Neural cell (in vitro differentiated cells): Measurements from ENCODE around the gene KLF13. TPM values are rescaled to one million over a fixed set of nuclear protein-coding genes. Genes with fewer than 3 reads are reported as not detected.

Experiments
- H2AFZ ChIP-seq: fragments of 200-600, 300-800 bp; sonication (generic), shearing (Covaris generic); 2 replicates; pipeline ENCODE4 v1.6.0; 2014; ENCODE audit warnings: low read depth, mild to moderate bottlenecking, antibody characterized with exemption, low read length, moderate library complexity
- H3F3A ChIP-seq: fragments of 200-600 bp; shearing (Covaris generic); 2 replicates; pipeline ENCODE4 v1.6.1; 2016; ENCODE audit warnings: mild to moderate bottlenecking, moderate library complexity, mixed read lengths, antibody characterized with exemption, low read length; ENCODE audit not compliant: insufficient read depth, poor library complexity, severe bottlenecking
- H3K27ac ChIP-seq: fragments of 200-600, 300-800 bp; sonication (generic), shearing (Covaris generic); 2 replicates; pipeline ENCODE4 v1.5.1; 2014; ENCODE audit warnings: mild to moderate bottlenecking, low read length, moderate library complexity
- H3K27me3 ChIP-seq: fragments of 300-800, 200-600 bp; sonication (generic), shearing (Covaris generic); 2 replicates; pipeline ENCODE4 v1.6.0; 2014; ENCODE audit warnings: mild to moderate bottlenecking, low read depth, low read length, moderate library complexity; ENCODE audit not compliant: insufficient read depth
- H3K36me3 ChIP-seq: fragments of 300-800, 200-600 bp; sonication (generic), shearing (Covaris generic); 2 replicates; pipeline ENCODE4 v1.5.1; 2014; ENCODE audit warnings: mild to moderate bottlenecking, antibody characterized with exemption, low read length, moderate library complexity; ENCODE audit not compliant: insufficient read depth
- H3K4me2 ChIP-seq: fragments of 300-800, 200-600 bp; sonication (generic), shearing (Covaris generic); 2 replicates; pipeline ENCODE4 v1.6.0; 2014; ENCODE audit warnings: mild to moderate bottlenecking, low read length
- H3K4me3 ChIP-seq: fragments of 300-800, 200-600 bp; sonication (generic), shearing (Covaris generic); 2 replicates; pipeline ENCODE4 v1.5.1; 2014; ENCODE audit warnings: mild to moderate bottlenecking, low read length, moderate library complexity
- H3K79me2 ChIP-seq: fragments of 200-600 bp; shearing (Covaris generic); replicated peaks from 2 replicates; pipeline ENCODE4 v1.6.0; 2014; ENCODE audit warnings: mild to moderate bottlenecking, low read length, moderate library complexity; ENCODE audit not compliant: insufficient read depth
- H3K9ac ChIP-seq: fragments of 300-800, 200-600 bp; sonication (generic), shearing (Covaris generic); 2 replicates; pipeline ENCODE4 v1.6.1; 2016; ENCODE audit warnings: mild to moderate bottlenecking, low read length, mixed read lengths
- H3K9me2 ChIP-seq: fragments of 200-600 bp; shearing (Covaris generic); 2 replicates; pipeline ENCODE4 v1.6.1; 2016; ENCODE audit warnings: mild to moderate bottlenecking, low read length, mixed read lengths; ENCODE audit not compliant: insufficient read depth
- H3K9me3 ChIP-seq: fragments of 200-600, 300-800 bp; sonication (generic), shearing (Covaris generic); 2 replicates; pipeline ENCODE4 v1.6.1; 2016; ENCODE audit warnings: mild to moderate bottlenecking, mixed run types, low read length, moderate library complexity, mixed read lengths
- H4K20me1 ChIP-seq: fragments of 200-600 bp; shearing (Covaris generic); 2 replicates; pipeline ENCODE4 v1.6.1; 2016; ENCODE audit warnings: mild to moderate bottlenecking, mixed run types; ENCODE audit not compliant: insufficient read depth
- EP300 ChIP-seq: fragments of 450-650 bp; conservative IDR thresholded peaks from 2 replicates; pipeline ENCODE4 v1.6.1; 2014; ENCODE audit warnings: antibody characterized with exemption, mild to moderate bottlenecking, moderate library complexity; ENCODE audit not compliant: poor library complexity, severe bottlenecking
- EZH2 ChIP-seq: fragments of 200-600, 300-800 bp; shearing (Covaris generic), sonication (generic); IDR thresholded peaks from 2 replicates; pipeline ENCODE4 v1.6.1; 2014; ENCODE audit warnings: antibody characterized with exemption, low read length, borderline replicate concordance, mild to moderate bottlenecking; ENCODE audit not compliant: insufficient read depth, poor library complexity, severe bottlenecking
- MXI1 ChIP-seq: fragments of 450-650 bp; conservative IDR thresholded peaks from 2 replicates; pipeline ENCODE4 v1.6.1; 2014; ENCODE audit warnings: antibody characterized with exemption, mild to moderate bottlenecking; ENCODE audit not compliant: poor library complexity, severe bottlenecking
- POLR2AphosphoS5 ChIP-seq: IDR thresholded peaks from 2 replicates; pipeline ENCODE4 v1.6.1; 2012
- RAD21 ChIP-seq: fragments of 450-650 bp; conservative IDR thresholded peaks from 2 replicates; pipeline ENCODE4 v1.6.1; 2014; ENCODE audit warnings: antibody characterized with exemption, mild to moderate bottlenecking, moderate library complexity
- SMC3 ChIP-seq: fragments of 450-650 bp; conservative IDR thresholded peaks from 2 replicates; pipeline ENCODE4 v1.6.1; 2014; ENCODE audit warnings: antibody characterized with exemption, mild to moderate bottlenecking, moderate library complexity; ENCODE audit not compliant: poor library complexity
- TAF1 ChIP-seq: IDR thresholded peaks from 2 replicates; pipeline ENCODE4 v1.6.1; 2012; ENCODE audit warnings: low read depth
- polyA plus RNA-seq: library from polyadenylated mRNA; depleted of rRNA; stranded (reverse); fragments of >200 nt; gene quantifications from 2 replicates; pipeline ENCODE4 v1.2.3, GENCODE V29; 2014
- TF ChIP-seq, protein P1 (sequence below): IDR thresholded peaks from 2 replicates; pipeline ENCODE4 v1.6.1; 2012; ENCODE audit warnings: borderline replicate concordance
- TF ChIP-seq, protein P2 (sequence below): fragments of 450-650 bp; IDR thresholded peaks from 2 replicates; pipeline ENCODE4 v1.5.1; 2014; ENCODE audit warnings: antibody characterized with exemption, mild to moderate bottlenecking, moderate library complexity; ENCODE audit not compliant: poor library complexity, severe bottlenecking

KLF13 gene
- polyA plus RNA-seq, 1 donor from 2014 or later = 17.0 TPM

DNA sequence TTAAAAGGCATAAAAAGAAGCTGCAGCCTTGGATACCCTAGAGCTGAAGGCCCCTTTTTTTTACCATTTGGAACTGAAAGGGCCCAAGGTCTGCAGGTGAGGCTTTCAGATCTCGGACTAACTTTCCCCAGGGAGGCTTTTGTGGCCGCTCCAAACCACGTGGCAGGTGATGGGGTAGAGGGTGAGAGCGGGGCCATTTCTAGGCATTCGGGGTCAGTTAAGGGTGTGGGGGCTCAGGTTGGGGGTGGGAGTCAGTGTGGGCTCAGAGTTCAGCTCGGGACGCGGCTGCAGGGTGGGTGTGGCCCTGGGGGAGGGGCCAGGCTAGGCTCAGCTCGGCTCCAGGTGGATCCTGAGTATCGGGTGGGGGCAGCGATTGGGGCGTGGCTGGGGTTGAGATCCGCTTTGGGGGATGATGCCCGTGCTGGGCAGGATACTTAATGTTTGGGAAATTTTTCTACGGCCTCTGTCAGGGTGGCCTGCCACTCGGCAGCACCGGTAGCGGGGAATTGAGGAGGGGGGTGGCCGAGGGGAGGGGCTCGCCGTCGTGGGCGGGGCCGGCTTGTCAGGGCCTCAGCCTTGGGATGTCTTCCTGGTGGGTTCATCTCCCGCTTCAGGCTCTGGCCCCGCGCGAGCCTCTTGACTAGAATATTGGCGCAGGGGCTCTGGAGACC is 2.5 kb downstream of the KLF13 start:
- TF ChIP-seq EZH2 (no peak), EP300 (no peak), POLR2AphosphoS5 (no peak), SMC3 (no peak), MXI1 (peak; percentile 36)
- Histone ChIP-seq H3K9me2 (no peaks in the 10 kb centered on the region), H3K36me3 (no peaks in the 10 kb centered on the region), H3F3A (no peaks in the 10 kb centered on the region), H3K4me3 (peak overlapping the region; percentile 86), H4K20me1 (peaks cover 34% of the 10 kb centered on the region), H3K79me2 (peaks cover 61% of the 10 kb centered on the region), H2AFZ (no peak overlapping the region), H3K27ac (peak overlapping the region; percentile 51), H3K9ac (peak overlapping the region; percentile 78), H3K27me3 (no peaks in the 10 kb centered on the region), H3K4me2 (peak overlapping the region; percentile 83), H3K9me3 (no peaks in the 10 kb centered on the region)

DNA sequence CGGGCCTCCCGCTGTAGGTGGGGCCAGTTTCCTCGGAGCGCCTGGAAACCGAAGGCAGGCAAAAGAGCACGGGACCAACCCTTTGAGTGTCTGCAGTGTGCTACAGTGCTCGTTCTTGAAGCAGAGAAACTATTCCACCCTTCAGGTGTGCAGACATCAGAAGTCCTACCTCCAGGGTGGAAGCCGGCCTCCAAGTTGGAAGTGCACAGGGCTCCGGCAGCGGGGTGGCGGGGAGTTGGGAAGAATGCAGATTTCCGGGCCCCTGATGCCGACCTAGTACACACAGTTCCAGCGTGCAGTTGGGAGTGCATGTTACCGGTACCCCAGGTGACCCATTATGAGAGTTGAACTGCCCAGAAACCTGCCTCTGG is 3.0 kb downstream of the KLF13 start:
- peak overlapping the region; percentile 83 for H3K4me2 ChIP-seq
- H3K27ac ChIP-seq = no peak overlapping the region
- TF ChIP-seq, protein P1, sequence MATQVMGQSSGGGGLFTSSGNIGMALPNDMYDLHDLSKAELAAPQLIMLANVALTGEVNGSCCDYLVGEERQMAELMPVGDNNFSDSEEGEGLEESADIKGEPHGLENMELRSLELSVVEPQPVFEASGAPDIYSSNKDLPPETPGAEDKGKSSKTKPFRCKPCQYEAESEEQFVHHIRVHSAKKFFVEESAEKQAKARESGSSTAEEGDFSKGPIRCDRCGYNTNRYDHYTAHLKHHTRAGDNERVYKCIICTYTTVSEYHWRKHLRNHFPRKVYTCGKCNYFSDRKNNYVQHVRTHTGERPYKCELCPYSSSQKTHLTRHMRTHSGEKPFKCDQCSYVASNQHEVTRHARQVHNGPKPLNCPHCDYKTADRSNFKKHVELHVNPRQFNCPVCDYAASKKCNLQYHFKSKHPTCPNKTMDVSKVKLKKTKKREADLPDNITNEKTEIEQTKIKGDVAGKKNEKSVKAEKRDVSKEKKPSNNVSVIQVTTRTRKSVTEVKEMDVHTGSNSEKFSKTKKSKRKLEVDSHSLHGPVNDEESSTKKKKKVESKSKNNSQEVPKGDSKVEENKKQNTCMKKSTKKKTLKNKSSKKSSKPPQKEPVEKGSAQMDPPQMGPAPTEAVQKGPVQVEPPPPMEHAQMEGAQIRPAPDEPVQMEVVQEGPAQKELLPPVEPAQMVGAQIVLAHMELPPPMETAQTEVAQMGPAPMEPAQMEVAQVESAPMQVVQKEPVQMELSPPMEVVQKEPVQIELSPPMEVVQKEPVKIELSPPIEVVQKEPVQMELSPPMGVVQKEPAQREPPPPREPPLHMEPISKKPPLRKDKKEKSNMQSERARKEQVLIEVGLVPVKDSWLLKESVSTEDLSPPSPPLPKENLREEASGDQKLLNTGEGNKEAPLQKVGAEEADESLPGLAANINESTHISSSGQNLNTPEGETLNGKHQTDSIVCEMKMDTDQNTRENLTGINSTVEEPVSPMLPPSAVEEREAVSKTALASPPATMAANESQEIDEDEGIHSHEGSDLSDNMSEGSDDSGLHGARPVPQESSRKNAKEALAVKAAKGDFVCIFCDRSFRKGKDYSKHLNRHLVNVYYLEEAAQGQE = no peak
- no peak for TF ChIP-seq MXI1
- H3K9ac ChIP-seq = peak overlapping the region; percentile 78
- H4K20me1 ChIP-seq = peaks cover 34% of the 10 kb centered on the region
- peak overlapping the region; percentile 86 for H3K4me3 ChIP-seq
- no peaks in the 10 kb centered on the region for H3K9me3 ChIP-seq
- no peaks in the 10 kb centered on the region for H3K36me3 ChIP-seq
- peaks cover 64% of the 10 kb centered on the region for H3K79me2 ChIP-seq
- no peaks in the 10 kb centered on the region for H3K9me2 ChIP-seq
- H2AFZ ChIP-seq = no peak overlapping the region
- no peaks in the 10 kb centered on the region for H3F3A ChIP-seq
- H3K27me3 ChIP-seq = no peaks in the 10 kb centered on the region

DNA sequence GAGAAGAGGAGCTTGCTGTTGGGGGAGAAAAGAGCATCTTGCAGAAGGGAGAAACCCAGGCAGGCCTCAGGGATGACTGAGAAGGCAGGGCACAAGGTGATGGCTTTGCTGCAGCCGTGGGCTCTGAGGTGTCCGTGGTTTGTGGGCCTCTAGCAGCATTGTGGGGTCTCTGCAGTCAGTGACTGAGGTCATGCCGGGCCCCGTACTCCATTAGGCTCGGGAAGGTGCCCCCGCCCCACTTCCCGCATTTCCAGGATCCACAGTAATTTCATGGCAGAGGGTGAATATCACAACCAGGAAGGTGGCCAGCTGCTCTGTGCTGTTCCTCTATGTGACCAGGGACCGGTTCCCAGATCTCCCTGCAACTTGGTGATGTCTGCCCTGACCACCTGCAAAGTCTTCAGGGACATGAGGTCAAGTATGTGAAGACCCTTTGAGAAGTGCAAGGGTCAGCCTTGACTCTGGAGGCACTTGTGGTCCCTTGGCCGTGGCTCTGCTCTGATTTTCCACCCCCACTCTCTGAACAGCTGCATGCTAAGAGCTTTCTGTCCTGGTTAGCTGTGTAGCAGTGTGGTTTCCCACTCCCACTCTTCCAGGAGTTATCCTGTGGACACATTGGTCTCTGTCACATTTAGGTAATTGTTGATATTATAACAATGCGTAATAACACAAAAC is 3.6 kb downstream of the KLF13 start:
- Histone ChIP-seq H3K27me3 (no peaks in the 10 kb centered on the region), H3K4me3 (peak overlapping the region; percentile 86), H3K36me3 (no peaks in the 10 kb centered on the region), H3F3A (no peaks in the 10 kb centered on the region), H3K9me2 (no peaks in the 10 kb centered on the region), H2AFZ (no peak overlapping the region), H3K9ac (no peak overlapping the region), H3K9me3 (no peaks in the 10 kb centered on the region), H3K4me2 (peak overlapping the region; percentile 83), H3K27ac (no peak overlapping the region), H3K79me2 (peaks cover 67% of the 10 kb centered on the region), H4K20me1 (peaks cover 34% of the 10 kb centered on the region)
- TF ChIP-seq, protein P1 = no peak
- TF ChIP-seq SMC3 (no peak), MXI1 (no peak), EZH2 (no peak), TAF1 (no peak), POLR2AphosphoS5 (no peak), RAD21 (no peak), EP300 (no peak)
- TF ChIP-seq, protein P2, sequence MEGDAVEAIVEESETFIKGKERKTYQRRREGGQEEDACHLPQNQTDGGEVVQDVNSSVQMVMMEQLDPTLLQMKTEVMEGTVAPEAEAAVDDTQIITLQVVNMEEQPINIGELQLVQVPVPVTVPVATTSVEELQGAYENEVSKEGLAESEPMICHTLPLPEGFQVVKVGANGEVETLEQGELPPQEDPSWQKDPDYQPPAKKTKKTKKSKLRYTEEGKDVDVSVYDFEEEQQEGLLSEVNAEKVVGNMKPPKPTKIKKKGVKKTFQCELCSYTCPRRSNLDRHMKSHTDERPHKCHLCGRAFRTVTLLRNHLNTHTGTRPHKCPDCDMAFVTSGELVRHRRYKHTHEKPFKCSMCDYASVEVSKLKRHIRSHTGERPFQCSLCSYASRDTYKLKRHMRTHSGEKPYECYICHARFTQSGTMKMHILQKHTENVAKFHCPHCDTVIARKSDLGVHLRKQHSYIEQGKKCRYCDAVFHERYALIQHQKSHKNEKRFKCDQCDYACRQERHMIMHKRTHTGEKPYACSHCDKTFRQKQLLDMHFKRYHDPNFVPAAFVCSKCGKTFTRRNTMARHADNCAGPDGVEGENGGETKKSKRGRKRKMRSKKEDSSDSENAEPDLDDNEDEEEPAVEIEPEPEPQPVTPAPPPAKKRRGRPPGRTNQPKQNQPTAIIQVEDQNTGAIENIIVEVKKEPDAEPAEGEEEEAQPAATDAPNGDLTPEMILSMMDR = no peak
